ENCODE results near the gene KCMF1. TPM values are rescaled to one million over a fixed set of nuclear protein-coding genes. Genes with fewer than 3 reads are reported as not detected.

The KCMF1 gene
- total RNA-seq, 1 donor from 2014 or later = 97.6 TPM

DNA sequence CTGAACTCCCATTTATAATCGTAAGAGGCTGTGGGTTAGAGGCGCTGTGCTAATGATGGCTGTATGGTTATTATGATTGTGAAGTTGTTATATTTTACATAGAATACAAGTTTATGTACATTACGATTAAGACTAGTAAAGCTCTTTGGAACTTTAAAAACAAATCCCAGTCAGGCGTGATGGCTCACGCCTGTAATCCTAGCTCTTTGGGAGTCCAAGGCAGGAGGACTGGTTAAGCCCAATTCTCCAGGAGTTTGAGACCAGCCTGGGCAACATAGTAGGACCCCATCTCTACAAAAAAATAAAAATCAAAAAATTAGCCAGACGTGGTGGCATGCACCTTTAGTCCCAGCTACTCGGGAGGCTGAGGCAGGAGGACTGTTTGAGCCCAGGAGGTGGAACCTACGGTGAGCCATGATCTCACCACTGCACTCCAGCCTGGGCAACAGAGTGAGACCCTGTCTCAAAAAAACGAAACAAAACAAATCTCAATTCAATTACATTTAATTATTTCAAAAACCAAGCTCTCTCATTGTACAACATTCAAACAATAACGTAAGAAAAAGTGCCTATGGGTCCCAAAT, 23.9 kb upstream of the KCMF1 start:
- no peaks in the 10 kb centered on the region for H3K36me3 ChIP-seq (ENCODE audit: control insufficient read depth, insufficient read depth, low read length)
- DNase-seq (ENCODE audit: low read depth) = no peak
- TF ChIP-seq, protein P1, sequence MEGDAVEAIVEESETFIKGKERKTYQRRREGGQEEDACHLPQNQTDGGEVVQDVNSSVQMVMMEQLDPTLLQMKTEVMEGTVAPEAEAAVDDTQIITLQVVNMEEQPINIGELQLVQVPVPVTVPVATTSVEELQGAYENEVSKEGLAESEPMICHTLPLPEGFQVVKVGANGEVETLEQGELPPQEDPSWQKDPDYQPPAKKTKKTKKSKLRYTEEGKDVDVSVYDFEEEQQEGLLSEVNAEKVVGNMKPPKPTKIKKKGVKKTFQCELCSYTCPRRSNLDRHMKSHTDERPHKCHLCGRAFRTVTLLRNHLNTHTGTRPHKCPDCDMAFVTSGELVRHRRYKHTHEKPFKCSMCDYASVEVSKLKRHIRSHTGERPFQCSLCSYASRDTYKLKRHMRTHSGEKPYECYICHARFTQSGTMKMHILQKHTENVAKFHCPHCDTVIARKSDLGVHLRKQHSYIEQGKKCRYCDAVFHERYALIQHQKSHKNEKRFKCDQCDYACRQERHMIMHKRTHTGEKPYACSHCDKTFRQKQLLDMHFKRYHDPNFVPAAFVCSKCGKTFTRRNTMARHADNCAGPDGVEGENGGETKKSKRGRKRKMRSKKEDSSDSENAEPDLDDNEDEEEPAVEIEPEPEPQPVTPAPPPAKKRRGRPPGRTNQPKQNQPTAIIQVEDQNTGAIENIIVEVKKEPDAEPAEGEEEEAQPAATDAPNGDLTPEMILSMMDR (IDR thresholded peaks at IDR 0.05; ENCODE audit: insufficient read depth, low read length, poor library complexity, severe bottlenecking) = no peak
- H3K27me3 ChIP-seq (ENCODE audit: control insufficient read depth, insufficient read depth, low read length) = no peaks in the 10 kb centered on the region
- H3K4me3 ChIP-seq (ENCODE audit: low read depth, low read length) = no peak overlapping the region

DNA sequence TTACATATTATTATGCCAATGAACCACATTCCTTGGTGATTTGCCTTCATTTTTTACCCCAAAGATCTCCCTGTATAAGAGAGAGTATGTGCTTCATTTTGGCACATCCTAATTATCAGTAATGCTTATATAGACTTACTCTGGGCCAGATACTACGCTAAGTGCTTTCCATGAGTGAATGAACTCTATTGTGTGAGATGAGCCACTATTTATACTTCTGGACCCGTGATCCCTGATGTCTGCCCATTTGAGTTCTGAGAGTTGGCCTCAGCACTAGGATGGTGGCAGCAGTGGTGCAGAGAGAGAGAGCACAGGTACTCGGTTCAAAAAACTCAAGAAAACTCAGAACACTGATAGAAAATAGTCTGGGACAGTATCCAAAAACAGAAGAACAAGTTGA, 17.4 kb upstream of the KCMF1 start:
- no peaks in the 10 kb centered on the region for H3K36me3 ChIP-seq (ENCODE audit: control insufficient read depth, insufficient read depth, low read length)
- no peak overlapping the region for H3K4me3 ChIP-seq (ENCODE audit: low read depth, low read length)
- TF ChIP-seq, protein P1 (IDR thresholded peaks at IDR 0.05; ENCODE audit: insufficient read depth, low read length, poor library complexity, severe bottlenecking) = no peak

DNA sequence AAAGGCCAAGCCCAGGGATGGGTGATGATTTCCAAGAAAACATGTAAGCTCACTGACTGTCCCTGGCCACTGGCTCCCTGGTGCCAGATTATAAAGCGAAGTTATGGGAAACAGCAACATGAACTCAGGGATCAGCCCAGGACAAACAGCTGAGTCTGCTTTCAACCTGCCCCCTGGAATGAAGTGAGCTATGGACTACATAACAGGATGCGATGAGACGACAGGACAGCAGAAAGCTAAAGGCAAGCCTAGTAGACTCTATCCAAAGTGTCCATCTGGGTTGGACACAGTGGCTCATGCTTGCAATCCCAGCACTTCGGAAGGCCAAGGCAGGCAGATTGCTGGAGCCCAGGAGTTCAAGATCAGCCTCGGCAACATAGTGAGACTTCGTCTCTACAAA, 16.6 kb upstream of the KCMF1 start:
- H3K27me3 ChIP-seq (ENCODE audit: control insufficient read depth, insufficient read depth, low read length) = no peaks in the 10 kb centered on the region
- no peak for DNase-seq (ENCODE audit: low read depth)

More for the DNA sequence above, 17.4 kb upstream of the KCMF1 start:
- H3K27me3 ChIP-seq (ENCODE audit: control insufficient read depth, insufficient read depth, low read length) = no peaks in the 10 kb centered on the region
- no peak for DNase-seq (ENCODE audit: low read depth)

DNA sequence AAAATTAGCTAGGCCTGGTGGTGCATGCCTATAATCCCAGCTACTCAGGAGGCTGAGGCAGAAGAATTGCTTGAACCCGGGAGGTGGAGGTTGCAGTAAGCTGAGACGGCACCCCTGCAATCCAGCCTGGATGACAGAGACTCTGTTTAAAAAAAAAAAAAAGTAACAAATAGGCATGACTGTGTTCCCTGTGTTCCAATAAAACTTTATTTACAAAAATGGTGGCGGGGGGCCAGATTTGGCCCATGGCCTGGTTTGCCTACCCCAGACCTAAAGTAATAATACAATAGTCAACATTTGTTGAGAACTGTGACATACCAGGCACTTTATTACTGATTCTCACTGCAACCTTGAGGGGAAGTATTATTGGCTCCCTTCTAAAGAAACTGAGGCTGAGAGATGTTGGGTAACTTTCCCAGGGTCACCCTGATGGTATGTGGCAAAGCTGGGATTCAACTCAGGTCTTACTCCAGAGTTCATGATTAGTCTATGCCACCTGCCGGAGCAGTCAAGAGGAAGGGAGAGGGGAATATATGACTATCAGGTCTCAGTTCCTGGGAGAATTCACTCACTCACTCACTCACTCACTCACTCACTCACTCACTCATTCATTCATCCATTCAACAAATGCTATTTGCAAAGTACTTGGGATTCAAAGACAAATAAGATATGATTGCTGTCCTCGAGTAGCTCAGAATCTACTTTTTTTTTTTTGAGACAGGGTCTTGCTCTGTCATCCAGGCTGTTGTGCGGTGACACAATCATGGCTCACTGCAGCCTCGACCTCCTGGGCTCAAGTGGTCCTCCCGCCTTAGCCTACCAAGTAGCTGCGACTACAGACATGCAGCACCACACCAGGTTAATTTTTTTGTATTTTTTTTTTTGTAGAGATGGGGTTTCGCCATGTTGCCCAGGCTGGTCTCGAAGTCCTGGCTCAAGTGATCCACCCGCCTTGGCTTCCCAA, 14.3 kb upstream of the KCMF1 start:
- TF ChIP-seq, protein P1 (IDR thresholded peaks at IDR 0.05; ENCODE audit: insufficient read depth, low read length, poor library complexity, severe bottlenecking) = no peak
- Histone ChIP-seq H3K36me3 (ENCODE audit: control insufficient read depth, insufficient read depth, low read length) (no peaks in the 10 kb centered on the region), H3K4me3 (ENCODE audit: low read depth, low read length) (no peak overlapping the region), H3K27me3 (ENCODE audit: control insufficient read depth, insufficient read depth, low read length) (no peaks in the 10 kb centered on the region)
- DNase-seq (ENCODE audit: low read depth) = no peak

More for the DNA sequence above, 16.6 kb upstream of the KCMF1 start:
- Histone ChIP-seq H3K4me3 (ENCODE audit: low read depth, low read length) (no peak overlapping the region), H3K36me3 (ENCODE audit: control insufficient read depth, insufficient read depth, low read length) (no peaks in the 10 kb centered on the region)
- TF ChIP-seq, protein P1 (IDR thresholded peaks at IDR 0.05; ENCODE audit: insufficient read depth, low read length, poor library complexity, severe bottlenecking) = no peak

DNA sequence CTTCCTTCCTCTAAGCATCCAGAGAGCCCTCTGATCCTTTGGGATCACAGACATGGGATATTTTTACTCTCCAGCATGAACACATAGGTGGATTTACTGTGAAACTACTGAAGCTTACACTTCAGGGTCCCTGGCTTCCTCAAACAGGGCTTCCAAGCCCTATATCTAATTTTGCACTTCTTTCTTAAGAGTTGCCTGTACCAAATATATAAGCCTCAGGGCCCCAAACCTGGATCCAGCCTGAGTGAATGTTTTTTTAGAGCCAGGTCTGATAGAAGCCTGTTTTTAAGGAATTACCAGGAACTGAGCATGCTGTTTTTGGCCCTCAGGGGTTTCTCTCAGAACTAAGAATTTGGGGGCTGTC, 13.2 kb upstream of the KCMF1 start:
- Histone ChIP-seq H3K27me3 (ENCODE audit: control insufficient read depth, insufficient read depth, low read length) (no peaks in the 10 kb centered on the region), H3K4me3 (ENCODE audit: low read depth, low read length) (no peak overlapping the region), H3K36me3 (ENCODE audit: control insufficient read depth, insufficient read depth, low read length) (no peaks in the 10 kb centered on the region)
- DNase-seq (ENCODE audit: low read depth) = no peak
- TF ChIP-seq, protein P1 (IDR thresholded peaks at IDR 0.05; ENCODE audit: insufficient read depth, low read length, poor library complexity, severe bottlenecking) = no peak
